Measurements from ENCODE around the gene ARAP1.
A peak's percentile ranks its signal among the peaks of the same experiment; 100 is the strongest.

The ARAP1 gene

GRCh38 chr11:72724851-72725723, 27.1 kb downstream of the ARAP1 start:
- DNase-seq (ENCODE audit: low spot score), result peak; percentile 85

- no peak for DNase-seq (ENCODE audit: low spot score)
Measured at GRCh38 chr11:72724021-72724551, 28.1 kb downstream of the ARAP1 start.

GRCh38 chr11:72723508-72723907, 28.7 kb downstream of the ARAP1 start:
- DNase-seq (ENCODE audit: low spot score), result no peak

- DNase-seq (ENCODE audit: low spot score), result peak; percentile 85
Measured at GRCh38 chr11:72722050-72722748, 30.0 kb downstream of the ARAP1 start.

- no peak for DNase-seq (ENCODE audit: low spot score)
Measured at GRCh38 chr11:72721689-72722049, 30.5 kb downstream of the ARAP1 start.

GRCh38 chr11:72721276-72721675, 30.9 kb downstream of the ARAP1 start:
- no peak for DNase-seq (ENCODE audit: low spot score)

- no peak for DNase-seq (ENCODE audit: low spot score)
Measured at GRCh38 chr11:72720784-72721183, 31.4 kb downstream of the ARAP1 start.

- DNase-seq (ENCODE audit: low spot score), result no peak
Measured at GRCh38 chr11:72720047-72720446, 32.2 kb downstream of the ARAP1 start.

GRCh38 chr11:72719551-72719950, 32.7 kb downstream of the ARAP1 start:
- DNase-seq (ENCODE audit: low spot score), result no peak

GRCh38 chr11:72719144-72719543, 33.1 kb downstream of the ARAP1 start:
- no peak for DNase-seq (ENCODE audit: low spot score)

GRCh38 chr11:72718101-72718501, 34.1 kb downstream of the ARAP1 start:
- no peak for DNase-seq (ENCODE audit: low spot score)

- DNase-seq (ENCODE audit: low spot score), result no peak
Measured at GRCh38 chr11:72716788-72717435, 35.3 kb downstream of the ARAP1 start.

- DNase-seq (ENCODE audit: low spot score), result no peak
Measured at GRCh38 chr11:72716290-72716689, 35.9 kb downstream of the ARAP1 start.

- DNase-seq (ENCODE audit: low spot score), result no peak
Measured at GRCh38 chr11:72712841-72713240, 39.4 kb downstream of the ARAP1 start.

GRCh38 chr11:72712168-72712751, 39.9 kb downstream of the ARAP1 start:
- no peak for DNase-seq (ENCODE audit: low spot score)

GRCh38 chr11:72711141-72711540, 41.1 kb downstream of the ARAP1 start:
- DNase-seq (ENCODE audit: low spot score), result no peak

- DNase-seq (ENCODE audit: low spot score), result no peak
Measured at GRCh38 chr11:72710278-72710677, 41.9 kb downstream of the ARAP1 start.

GRCh38 chr11:72709478-72710238, 42.5 kb downstream of the ARAP1 start:
- no peak for DNase-seq (ENCODE audit: low spot score)

- DNase-seq (ENCODE audit: low spot score), result no peak
Measured at GRCh38 chr11:72707032-72707431, 45.2 kb downstream of the ARAP1 start.

GRCh38 chr11:72706579-72706978, 45.6 kb downstream of the ARAP1 start:
- DNase-seq (ENCODE audit: low spot score), result no peak

All from SK-N-DZ (cell line).